HepG2 (cell line): ENCODE measurements around the gene RAD50. TPM values are rescaled to one million over a fixed set of nuclear protein-coding genes. Genes with fewer than 3 reads are reported as not detected.

Experiments used
- JARID2 ChIP-seq: sonication (generic); formaldehyde crosslinking; IDR thresholded peaks from 2 replicates; pipeline ENCODE4 v1.8.1; 2023; ENCODE audit warnings: missing genetic modification reagents, inconsistent platforms; ENCODE audit not compliant: insufficient replicate concordance
- MBD4 ChIP-seq: IDR thresholded peaks from 2 replicates; pipeline ENCODE4 v1.6.1; 2012; ENCODE audit warnings: low read length, inconsistent platforms, borderline replicate concordance
- TFE3 ChIP-seq: IDR thresholded peaks from 2 replicates; pipeline ENCODE4 v1.6.1; 2016
- ZFP41 ChIP-seq: sonication (generic); formaldehyde crosslinking; IDR thresholded peaks from 2 replicates; pipeline ENCODE4 v1.4.0; 2020; ENCODE audit warnings: mild to moderate bottlenecking, missing genetic modification reagents, borderline replicate concordance
- ZNF597 ChIP-seq: sonication (generic); formaldehyde crosslinking; IDR thresholded peaks from 2 replicates; pipeline ENCODE4 v1.5.0; 2020; ENCODE audit warnings: missing genetic modification reagents
- ZNF747 ChIP-seq: sonication (generic); formaldehyde crosslinking; IDR thresholded peaks from 2 replicates; pipeline ENCODE4 v1.8.1; 2023; ENCODE audit warnings: missing genetic modification reagents, mild to moderate bottlenecking, borderline replicate concordance
- polyA plus RNA-seq, 8 experiments: library from polyadenylated mRNA; depleted of rRNA in 3 of 8; stranded (reverse) in 7 of 8; unstranded in 1 of 8; fragments of >200 nt; fragmentation: Illumina TruSeq in 4 of 8; extraction: Trizol in 4 of 8; gene quantifications; 2 replicates each; pipeline versions ENCODE4 v1.2.1 to v1.2.3, GENCODE V29; 2011 to 2016; ENCODE audit warnings: low read depth in 4 of 8, missing spikeins in 1 of 8, mixed read lengths in 1 of 8; ENCODE audit not compliant: insufficient read depth in 1 of 8
- total RNA-seq, 5 experiments: library from RNA; depleted of rRNA; stranded (reverse); fragments of >200 nt; fragmentation: Illumina TruSeq; extraction: Trizol; gene quantifications; 2 replicates each; pipeline ENCODE4 v1.2.3, GENCODE V29; 2016; ENCODE audit warnings: low read depth in 1 of 5
- TF ChIP-seq, protein P1 (sequence below): sonication (generic); formaldehyde crosslinking; IDR thresholded peaks from 2 replicates; pipeline ENCODE4 v1.5.0; 2020; ENCODE audit warnings: mild to moderate bottlenecking, missing genetic modification reagents

Gene RAD50
- total and polyA plus RNA-seq, 2 of the 13 experiments (the other 11 are each of a cell fraction or from before 2014, with no cell fraction given) = 19.2 to 23.4 TPM

GRCh38 chr5:132651838-132652469 is 95.2 kb downstream of the RAD50 start (continued):
- TF ChIP-seq, protein P1, sequence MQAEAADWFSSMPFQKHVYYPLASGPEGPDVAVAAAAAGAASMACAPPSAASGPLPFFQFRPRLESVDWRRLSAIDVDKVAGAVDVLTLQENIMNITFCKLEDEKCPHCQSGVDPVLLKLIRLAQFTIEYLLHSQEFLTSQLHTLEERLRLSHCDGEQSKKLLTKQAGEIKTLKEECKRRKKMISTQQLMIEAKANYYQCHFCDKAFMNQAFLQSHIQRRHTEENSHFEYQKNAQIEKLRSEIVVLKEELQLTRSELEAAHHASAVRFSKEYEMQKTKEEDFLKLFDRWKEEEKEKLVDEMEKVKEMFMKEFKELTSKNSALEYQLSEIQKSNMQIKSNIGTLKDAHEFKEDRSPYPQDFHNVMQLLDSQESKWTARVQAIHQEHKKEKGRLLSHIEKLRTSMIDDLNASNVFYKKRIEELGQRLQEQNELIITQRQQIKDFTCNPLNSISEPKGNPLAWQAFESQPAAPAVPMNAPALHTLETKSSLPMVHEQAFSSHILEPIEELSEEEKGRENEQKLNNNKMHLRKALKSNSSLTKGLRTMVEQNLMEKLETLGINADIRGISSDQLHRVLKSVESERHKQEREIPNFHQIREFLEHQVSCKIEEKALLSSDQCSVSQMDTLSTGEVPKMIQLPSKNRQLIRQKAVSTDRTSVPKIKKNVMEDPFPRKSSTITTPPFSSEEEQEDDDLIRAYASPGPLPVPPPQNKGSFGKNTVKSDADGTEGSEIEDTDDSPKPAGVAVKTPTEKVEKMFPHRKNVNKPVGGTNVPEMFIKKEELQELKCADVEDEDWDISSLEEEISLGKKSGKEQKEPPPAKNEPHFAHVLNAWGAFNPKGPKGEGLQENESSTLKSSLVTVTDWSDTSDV (CRISPR knock-in tag) = no peak
- TF ChIP-seq ZFP41 (CRISPR knock-in tag) (no peak), ZNF747 (no peak), MBD4 (no peak), TFE3 (no peak), JARID2 (no peak), ZNF597 (CRISPR knock-in tag) (no peak)
- TF ChIP-seq, all 625 proteins: peak for 0
